ENCODE results near the gene CAPN9.

CAPN9 gene

GRCh38 chr1:230778916-230779590, 31.9 kb downstream of the CAPN9 start:
- H3K4me3 ChIP-seq (ENCODE audit: low read depth, low read length) = no peak overlapping the region
- DNase-seq (ENCODE audit: low read depth) = no peak
- no peak for TF ChIP-seq MAX (IDR thresholded peaks at IDR 0.05; ENCODE audit: low read depth, low read length)
- TF ChIP-seq MYC (IDR thresholded peaks at IDR 0.05; ENCODE audit: low read depth, low read length) = no peak
- TF ChIP-seq POLR2A (IDR thresholded peaks at IDR 0.05; ENCODE audit: extremely low read depth, insufficient read length) = no peak
- TF ChIP-seq CTCF (IDR thresholded peaks at IDR 0.05; ENCODE audit: low read depth, low read length) = no peak

- no peak for TF ChIP-seq CTCF (IDR thresholded peaks at IDR 0.05; ENCODE audit: low read depth, low read length)
- no peak for TF ChIP-seq POLR2A (IDR thresholded peaks at IDR 0.05; ENCODE audit: extremely low read depth, insufficient read length)
- TF ChIP-seq MYC (IDR thresholded peaks at IDR 0.05; ENCODE audit: low read depth, low read length) = no peak
- no peak for TF ChIP-seq MAX (IDR thresholded peaks at IDR 0.05; ENCODE audit: low read depth, low read length)
- no peak for DNase-seq (ENCODE audit: low read depth)
- no peak overlapping the region for H3K4me3 ChIP-seq (ENCODE audit: low read depth, low read length)
Measured at GRCh38 chr1:230781131-230781530, 33.9 kb downstream of the CAPN9 start.

- TF ChIP-seq POLR2A (IDR thresholded peaks at IDR 0.05; ENCODE audit: extremely low read depth, insufficient read length) (no peak), MYC (IDR thresholded peaks at IDR 0.05; ENCODE audit: low read depth, low read length) (no peak), MAX (IDR thresholded peaks at IDR 0.05; ENCODE audit: low read depth, low read length) (no peak), CTCF (IDR thresholded peaks at IDR 0.05; ENCODE audit: low read depth, low read length) (no peak)
- H3K4me3 ChIP-seq (ENCODE audit: low read depth, low read length) = no peak overlapping the region
- DNase-seq (ENCODE audit: low read depth) = no peak
Measured at GRCh38 chr1:230781594-230781993, 34.4 kb downstream of the CAPN9 start.

- no peak for DNase-seq (ENCODE audit: low read depth)
- TF ChIP-seq CTCF (IDR thresholded peaks at IDR 0.05; ENCODE audit: low read depth, low read length) (no peak), POLR2A (IDR thresholded peaks at IDR 0.05; ENCODE audit: extremely low read depth, insufficient read length) (no peak), MYC (IDR thresholded peaks at IDR 0.05; ENCODE audit: low read depth, low read length) (no peak), MAX (IDR thresholded peaks at IDR 0.05; ENCODE audit: low read depth, low read length) (no peak)
- no peak overlapping the region for H3K4me3 ChIP-seq (ENCODE audit: low read depth, low read length)
Measured at GRCh38 chr1:230784163-230784562, 37.0 kb downstream of the CAPN9 start.

GRCh38 chr1:230785636-230786384, 38.6 kb downstream of the CAPN9 start:
- no peak overlapping the region for H3K4me3 ChIP-seq (ENCODE audit: low read depth, low read length)
- no peak for DNase-seq (ENCODE audit: low read depth)
- TF ChIP-seq MAX (IDR thresholded peaks at IDR 0.05; ENCODE audit: low read depth, low read length) = no peak
- no peak for TF ChIP-seq CTCF (IDR thresholded peaks at IDR 0.05; ENCODE audit: low read depth, low read length)
- TF ChIP-seq MYC (IDR thresholded peaks at IDR 0.05; ENCODE audit: low read depth, low read length) = no peak
- TF ChIP-seq POLR2A (IDR thresholded peaks at IDR 0.05; ENCODE audit: extremely low read depth, insufficient read length) = no peak

All from NB4 (cell line).